Neural cell (in vitro differentiated cells): ENCODE measurements around the gene AGBL3.

Experiments used
- CTCF ChIP-seq: fragments of 450-650 bp; IDR thresholded peaks from 2 replicates; pipeline ENCODE4 v1.5.1; 2014; ENCODE audit warnings: antibody characterized with exemption, mild to moderate bottlenecking, moderate library complexity; ENCODE audit not compliant: poor library complexity, severe bottlenecking
- EP300 ChIP-seq: fragments of 450-650 bp; conservative IDR thresholded peaks from 2 replicates; pipeline ENCODE4 v1.6.1; 2014; ENCODE audit warnings: antibody characterized with exemption, mild to moderate bottlenecking, moderate library complexity; ENCODE audit not compliant: poor library complexity, severe bottlenecking
- MXI1 ChIP-seq: fragments of 450-650 bp; conservative IDR thresholded peaks from 2 replicates; pipeline ENCODE4 v1.6.1; 2014; ENCODE audit warnings: antibody characterized with exemption, mild to moderate bottlenecking; ENCODE audit not compliant: poor library complexity, severe bottlenecking
- POLR2AphosphoS5 ChIP-seq: IDR thresholded peaks from 2 replicates; pipeline ENCODE4 v1.6.1; 2012
- RAD21 ChIP-seq: fragments of 450-650 bp; conservative IDR thresholded peaks from 2 replicates; pipeline ENCODE4 v1.6.1; 2014; ENCODE audit warnings: antibody characterized with exemption, mild to moderate bottlenecking, moderate library complexity
- REST ChIP-seq: IDR thresholded peaks from 2 replicates; pipeline ENCODE4 v1.6.1; 2012; ENCODE audit warnings: borderline replicate concordance
- SMC3 ChIP-seq: fragments of 450-650 bp; conservative IDR thresholded peaks from 2 replicates; pipeline ENCODE4 v1.6.1; 2014; ENCODE audit warnings: antibody characterized with exemption, mild to moderate bottlenecking, moderate library complexity; ENCODE audit not compliant: poor library complexity

- TF ChIP-seq REST (no peak), CTCF (no peak), POLR2AphosphoS5 (no peak), EP300 (no peak), SMC3 (no peak), RAD21 (no peak), MXI1 (no peak)
These were observed 92.8 kb downstream of the AGBL3 start for GRCh38 chr7:135079068-135079467.
